B cell (primary cell): ENCODE measurements around the gene TAS2R43. TPM values are rescaled to one million over a fixed set of nuclear protein-coding genes. Genes with fewer than 3 reads are reported as not detected.
"Not testable (repeated sequence)": the region's sequence is repeated elsewhere in the genome, so short reads cannot be mapped to it uniquely, and the experiment has no call there.

Source experiments
- ATAC-seq: fragments of 200-7000 bp; cut with Tn5 transposase; one replicate; pipeline ENCODE4 v1.10.0; 2021; ENCODE audit warnings: low read depth, mild to moderate bottlenecking, moderate number of reproducible peaks, moderate library complexity
- CTCF ChIA-PET: fragments of 350-600 bp; sonication (Branson Sonifier 250); formaldehyde crosslinking; loops from one replicate; lab custom pipeline; 2021; ENCODE audit warnings: antibody characterized with exemption, inconsistent platforms; lab: Charles Lee
- POLR2A ChIA-PET: fragments of 350-600 bp; sonication (Branson Sonifier 250); formaldehyde crosslinking; loops from one replicate; lab custom pipeline; 2021; ENCODE audit warnings: antibody characterized with exemption; lab: Charles Lee
- DNase-seq: peaks from one replicate; pipeline ENCODE4 v3.0.0; 2013
- H2AFZ ChIP-seq: 2 replicates; pipeline ENCODE4 v1.6.1; 2012; ENCODE audit warnings: mild to moderate bottlenecking, low read depth, low read length; ENCODE audit not compliant: insufficient read depth, poor library complexity, severe bottlenecking
- H3K27ac ChIP-seq, 2 donors: 1 replicate in 1 of 2; 2 replicates in 1 of 2; pipeline ENCODE4 v1.5.1; 2012 to 2013; ENCODE audit warnings: low read length in 2 of 2, mild to moderate bottlenecking in 2 of 2, moderate library complexity in 1 of 2
- H3K27me3 ChIP-seq, 4 experiments: fragments of 200-600 bp in 1 of 4; sonication (generic) in 1 of 4; replicated peaks in 1 of 4; 1 replicate in 2 of 4; 2 replicates in 2 of 4; pipeline versions ENCODE4 v1.6.1 to v1.7.0; 2013 to 2016; ENCODE audit warnings: low read length in 3 of 4, mild to moderate bottlenecking in 2 of 4, mixed read lengths in 1 of 4, moderate library complexity in 1 of 4; ENCODE audit not compliant: insufficient read depth in 4 of 4, control insufficient read depth in 3 of 4; ENCODE audit errors: control extremely low read depth in 1 of 4
- H3K36me3 ChIP-seq, 2 experiments: replicated peaks in 1 of 2; 1 replicate in 1 of 2; 2 replicates in 1 of 2; pipeline versions ENCODE4 v1.6.1 to v1.7.1; 2013; ENCODE audit warnings: low read length in 1 of 2; ENCODE audit not compliant: insufficient read depth in 2 of 2, control insufficient read depth in 1 of 2; ENCODE audit errors: control extremely low read depth in 1 of 2, extremely low read depth in 1 of 2
- H3K4me1 ChIP-seq, 2 donors: fragments of 200-600 bp in 1 of 2; sonication (generic) in 1 of 2; 1 replicate in 1 of 2; 2 replicates in 1 of 2; pipeline versions ENCODE4 v1.5.1 to v1.6.1; 2013 to 2017; ENCODE audit warnings: low read length in 2 of 2; ENCODE audit not compliant: control insufficient read depth in 2 of 2, insufficient read depth in 2 of 2
- H3K4me2 ChIP-seq: replicated peaks from 2 replicates; pipeline ENCODE3; 2012; ENCODE audit warnings: mild to moderate bottlenecking, low read depth, low read length; ENCODE audit not compliant: poor library complexity, severe bottlenecking
- H3K4me3 ChIP-seq, 5 experiments: fragments of 200-600 bp in 1 of 5; sonication (generic) in 1 of 5; 1 replicate in 3 of 5; 2 replicates in 2 of 5; pipeline versions ENCODE4 v1.5.1 to v1.7.0; 2011 to 2016; ENCODE audit warnings: low read length in 4 of 5, mild to moderate bottlenecking in 4 of 5, low read depth in 2 of 5, control low read depth in 1 of 5, moderate library complexity in 1 of 5; ENCODE audit not compliant: insufficient read depth in 1 of 5; ENCODE audit errors: control extremely low read depth in 1 of 5, extremely low read depth in 1 of 5
- H3K79me2 ChIP-seq: fragments of 200-600 bp; sonication (generic); one replicate; pipeline ENCODE4 v1.6.0; 2016; ENCODE audit warnings: low read length; ENCODE audit not compliant: control insufficient read depth, insufficient read depth
- H3K9ac ChIP-seq: fragments of 200-600 bp; sonication (generic); 2 replicates; pipeline ENCODE4 v1.6.1; 2017; ENCODE audit warnings: mild to moderate bottlenecking, low read length, moderate library complexity
- H3K9me3 ChIP-seq, 3 donors: one replicate each; pipeline versions ENCODE4 v1.6.1 to v1.7.1; 2013; ENCODE audit warnings: low read length in 2 of 3; ENCODE audit not compliant: control insufficient read depth in 2 of 3, insufficient read depth in 1 of 3; ENCODE audit errors: control extremely low read depth in 1 of 3
- H4K20me1 ChIP-seq: 2 replicates; pipeline ENCODE4 v1.6.0; 2012; ENCODE audit warnings: mild to moderate bottlenecking, low read length; ENCODE audit not compliant: insufficient read depth, control insufficient read depth, poor library complexity, severe bottlenecking
- H3K27ac Mint-ChIP-seq: one replicate; pipeline ENCODE4 v1.8.0; 2021; ENCODE audit warnings: mixed read lengths
- H3K27me3 Mint-ChIP-seq: one replicate; pipeline ENCODE4 v1.8.0; 2021; ENCODE audit warnings: mixed read lengths
- H3K4me1 Mint-ChIP-seq: one replicate; pipeline ENCODE4 v1.8.0; 2021; ENCODE audit warnings: mixed read lengths
- H3K4me3 Mint-ChIP-seq: one replicate; pipeline ENCODE4 v1.8.0; 2021; ENCODE audit warnings: mixed read lengths
- H3K9me3 Mint-ChIP-seq: one replicate; pipeline ENCODE4 v1.8.0; 2022; ENCODE audit warnings: mixed read lengths; ENCODE audit not compliant: insufficient read depth
- CTCF ChIP-seq: fragments of 200-600 bp; IDR thresholded peaks from one replicate; pipeline ENCODE4 v1.8.0; 2022; ENCODE audit warnings: antibody characterized with exemption, mild to moderate bottlenecking
- EZH2 ChIP-seq: IDR thresholded peaks from 2 replicates; pipeline ENCODE4 v1.6.1; 2012; ENCODE audit warnings: borderline replicate concordance, low read depth, mild to moderate bottlenecking, moderate library complexity, low read length; ENCODE audit not compliant: insufficient read depth, poor library complexity, severe bottlenecking
- WGBS: methylation state at CpG from one replicate; pipeline ENCODE4 v1.1.5; 2013; ENCODE audit warnings: missing lambda C conversion rate; ENCODE audit not compliant: insufficient coverage; 5-methylcytosine and 5-hydroxymethylcytosine counted together
- intact Hi-C: fragments of 100-400 bp; cut with micrococcal nuclease; formaldehyde crosslinking; loops from one replicate; pipeline ENCODE4 v1.10.0; 2022
- polyA plus RNA-seq: library from polyadenylated mRNA; depleted of rRNA; stranded (reverse); fragments of >200 nt; gene quantifications from 2 replicates; pipeline ENCODE4 v1.2.3, GENCODE V29; 2012
- total RNA-seq, 2 donors: library from RNA; stranded (reverse); fragments of 120-200 nt in 1 of 2; gene quantifications; 1 replicate in 1 of 2; 2 replicates in 1 of 2; pipeline versions ENCODE4 v1.2.3 to v1.2.4, GENCODE V29; 2013 to 2022

Gene TAS2R43
- total and polyA plus RNA-seq, 2 donors (not counting 1 experiment from before 2014, with no cell fraction given), result 5.0 TPM; not detected in 1

GRCh38 chr12:11106288-11106687 is 14.2 kb upstream of the TAS2R43 start:
- no peak overlapping the region for H3K27ac ChIP-seq
- H2AFZ ChIP-seq, result no peak overlapping the region
- Mint-ChIP-seq H3K9me3 (peaks cover 3% of the 10 kb centered on the region), H3K4me1 (peaks cover 32% of the 10 kb centered on the region), H3K4me3 (no peak overlapping the region), H3K27ac (no peak overlapping the region), H3K27me3 (no peaks in the 10 kb centered on the region)
- H3K4me3 ChIP-seq, result no peak overlapping the region
- intact Hi-C loops, result no loop called here
- TF ChIP-seq EZH2, result no peak
- no peak for TF ChIP-seq CTCF
- peaks cover 49% of the 10 kb centered on the region for H3K79me2 ChIP-seq
- no CpG with 5 or more reads among the region's 2 CpGs for WGBS
- ChIA-PET CTCF (no interaction called here), POLR2A (no interaction called here)
- peaks cover 0 to 11% (median 5%) of the 10 kb centered on the region in 3 donors for H3K9me3 ChIP-seq
- H4K20me1 ChIP-seq, result peaks cover 7% of the 10 kb centered on the region
- peaks cover 0 to 3% of the 10 kb centered on the region in 2 experiments for H3K36me3 ChIP-seq
- H3K9ac ChIP-seq, result no peak overlapping the region
- DNase-seq (no peak), ATAC-seq (no peak)
- H3K27me3 ChIP-seq, result no peaks in the 10 kb centered on the region
- H3K4me1 ChIP-seq, result peaks cover 12 to 16% of the 10 kb centered on the region in 2 donors
- H3K4me2 ChIP-seq, result no peak overlapping the region

- H3K4me1 ChIP-seq, result peaks cover 12 to 13% of the 10 kb centered on the region in 2 donors
- no peak overlapping the region for H2AFZ ChIP-seq
- Mint-ChIP-seq H3K27ac (no peak overlapping the region), H3K4me1 (peaks cover 25% of the 10 kb centered on the region), H3K4me3 (no peak overlapping the region), H3K27me3 (no peaks in the 10 kb centered on the region), H3K9me3 (peaks cover 3% of the 10 kb centered on the region)
- peaks cover 50% of the 10 kb centered on the region for H3K79me2 ChIP-seq
- intact Hi-C loops, result no loop called here
- H3K9me3 ChIP-seq, result peaks cover 0 to 11% (median 3%) of the 10 kb centered on the region in 3 donors
- H3K27me3 ChIP-seq, result no peaks in the 10 kb centered on the region
- ATAC-seq, result no peak
- no peak for DNase-seq
- TF ChIP-seq CTCF (no peak), EZH2 (no peak)
- H3K9ac ChIP-seq, result no peak overlapping the region
- H3K27ac ChIP-seq, result no peak overlapping the region
- H3K36me3 ChIP-seq, result peaks cover 0 to 4% of the 10 kb centered on the region in 2 experiments
- H4K20me1 ChIP-seq, result peaks cover 7% of the 10 kb centered on the region
- POLR2A ChIA-PET, result no interaction called here
- no CpG with 5 or more reads among the region's 2 CpGs for WGBS
- no peak overlapping the region for H3K4me3 ChIP-seq
- H3K4me2 ChIP-seq, result no peak overlapping the region
- CTCF ChIA-PET, result no interaction called here
Measured at GRCh38 chr12:11105546-11105945, 13.4 kb upstream of the TAS2R43 start.

- H3K27ac Mint-ChIP-seq, ATAC-seq, H3K27me3 ChIP-seq, H3K36me3 ChIP-seq, H3K9ac ChIP-seq, H3K9me3 Mint-ChIP-seq, CTCF ChIA-PET, H3K4me1 ChIP-seq, DNase-seq, H3K79me2 ChIP-seq, H3K4me3 Mint-ChIP-seq, H3K27me3 Mint-ChIP-seq, intact Hi-C loops, H3K9me3 ChIP-seq, H2AFZ ChIP-seq, H3K4me1 Mint-ChIP-seq, POLR2A ChIA-PET, H3K4me2 ChIP-seq, H4K20me1 ChIP-seq, H3K4me3 ChIP-seq, H3K27ac ChIP-seq: not testable (repeated sequence)
- no CpG with 5 or more reads among the region's 2 CpGs for WGBS
Measured at GRCh38 chr12:11094910-11095309, 2.8 kb upstream of the TAS2R43 start.
